Keratinocyte (primary cell): ENCODE data around the gene LSM5.

Source experiments
- CTCF ChIP-seq, 3 experiments: IDR thresholded peaks in 1 of 3; conservative IDR thresholded peaks in 1 of 3; optimal IDR thresholded peaks in 1 of 3; 2 replicates in 2 of 3; 3 replicates in 1 of 3; pipeline versions ENCODE3 to v1.5.1; 2011; ENCODE audit warnings: low read length in 3 of 3, mild to moderate bottlenecking in 3 of 3, moderate library complexity in 2 of 3, control low read depth in 1 of 3, inconsistent platforms in 1 of 3; ENCODE audit not compliant: insufficient read depth in 2 of 3; ENCODE audit errors: extremely low read depth in 1 of 3
- EZH2 ChIP-seq: IDR thresholded peaks from one replicate; pipeline ENCODE4 v1.6.1; 2012; ENCODE audit warnings: inconsistent platforms, mild to moderate bottlenecking, low read length, moderate library complexity

- no peak for TF ChIP-seq CTCF (optimal IDR thresholded peaks at IDR 0.05 in 1 of 3, IDR thresholded peaks at IDR 0.05 in 1 of 3, conservative IDR thresholded peaks at IDR 0.05 in 1 of 3; ENCODE audit: extremely low read depth in 1 of 3, insufficient read depth in 2 of 3, low read length in 3 of 3)
- TF ChIP-seq EZH2 = no peak
Measured at GRCh38 chr7:32536585-32536984, 46.4 kb upstream of the LSM5 start.
